Transverse colon (tissue), 4 donors: ENCODE results near the gene TNFRSF6B. TPM values are rescaled to one million over a fixed set of nuclear protein-coding genes. Genes with fewer than 3 reads are reported as not detected.

Experiments
- DNase-seq: peaks from one replicate; pipeline ENCODE4 v3.0.0-alpha.2; 2019
- H3K27ac ChIP-seq, 4 donors: fragments of 200-600 bp; sonication (generic); 2 replicates each; pipeline ENCODE4 v1.5.1; 2016 to 2018; ENCODE audit warnings: inconsistent platforms in 4 of 4
- H3K27me3 ChIP-seq: fragments of 200-600 bp; sonication (generic); 2 replicates; pipeline ENCODE4 v1.5.1; 2017; ENCODE audit warnings: inconsistent platforms
- H3K36me3 ChIP-seq, 4 donors: fragments of 200-600 bp; sonication (generic); 2 replicates each; pipeline ENCODE4 v1.5.1; 2017 to 2019; ENCODE audit warnings: inconsistent platforms in 4 of 4
- H3K4me1 ChIP-seq, 4 donors: fragments of 200-600 bp; sonication (generic); 2 replicates each; pipeline ENCODE4 v1.5.1; 2017 to 2020; ENCODE audit warnings: inconsistent platforms in 4 of 4
- H3K4me3 ChIP-seq, 4 donors: fragments of 200-600 bp; sonication (generic); 1 replicate in 1 of 4; 2 replicates in 3 of 4; pipeline versions ENCODE4 v1.5.1 to v1.6.1; 2017 to 2019; ENCODE audit warnings: inconsistent platforms in 4 of 4
- H3K9me3 ChIP-seq, 2 donors: fragments of 200-600 bp; sonication (generic); 2 replicates each; pipeline ENCODE4 v1.5.1; 2017 to 2019; ENCODE audit warnings: inconsistent platforms in 2 of 2
- CTCF ChIP-seq, 5 experiments: fragments of 200-600 bp in 3 of 5; fragments of 450-650 bp in 2 of 5; sonication (generic) in 3 of 5; IDR thresholded peaks; 1 replicate in 2 of 5; 2 replicates in 3 of 5; pipeline ENCODE4 v1.5.1; 2016 to 2017; ENCODE audit warnings: antibody characterized with exemption in 5 of 5, inconsistent platforms in 3 of 5, mild to moderate bottlenecking in 2 of 5, moderate library complexity in 1 of 5
- EP300 ChIP-seq: sonication (generic); formaldehyde crosslinking; IDR thresholded peaks from one replicate; pipeline ENCODE4 v1.6.1; 2017; ENCODE audit warnings: antibody characterized with exemption, low read depth
- POLR2A ChIP-seq: fragments of 450-650 bp; IDR thresholded peaks from one replicate; pipeline ENCODE4 v1.6.1; 2016; ENCODE audit warnings: antibody characterized with exemption, mild to moderate bottlenecking, moderate library complexity
- POLR2AphosphoS5 ChIP-seq, 3 donors: sonication (generic); formaldehyde crosslinking; IDR thresholded peaks; one replicate each; pipeline ENCODE4 v1.6.1; 2016; ENCODE audit warnings: antibody characterized with exemption in 3 of 3
- WGBS, 2 donors: methylation state at CpG; one replicate each; pipeline ENCODE4 v1.1.5; 2018; ENCODE audit warnings: low coverage in 1 of 2; 5-methylcytosine and 5-hydroxymethylcytosine counted together
- in situ Hi-C, 4 donors: fragments of 200-750 bp; cut with MboI; loops; one replicate each; pipeline versions ENCODE4 v1.15.0 to v1.15.1; 2017; ENCODE audit warnings: low sequenced_read_pairs in 3 of 4, low pct_ligation_motif_present in 1 of 4, low pct_unique_long_range_greater_than_20kb in 1 of 4
- intact Hi-C: fragments of 100-400 bp; cut with DNase I; formaldehyde crosslinking; loops from one replicate; pipeline ENCODE4 v1.15.1; 2023; ENCODE audit warnings: low total_unique reads
- total RNA-seq, 4 donors: library from RNA; depleted of rRNA; stranded (reverse); fragments of >200 nt; gene quantifications; one replicate each; pipeline ENCODE4 v1.1.0, GENCODE V29; 2016

Gene TNFRSF6B
- total RNA-seq, 4 donors from 2014 or later, result 4.2 to 34.4 (median 13.6) TPM

- Histone ChIP-seq H3K36me3 (no peaks in the 10 kb centered on the region), H3K4me1 (peaks cover 0 to 14% (median 8%) of the 10 kb centered on the region in 4 donors), H3K27me3 (no peaks in the 10 kb centered on the region), H3K4me3 (no peak overlapping the region), H3K27ac (no peak overlapping the region), H3K9me3 (no peaks in the 10 kb centered on the region)
- TF ChIP-seq EP300 (no peak), POLR2A (no peak), POLR2AphosphoS5 (IDR thresholded peaks at IDR 0.05) (no peak), CTCF (IDR thresholded peaks at IDR 0.05) (no peak)
- DNase-seq, result no peak
- WGBS, 2 donors, result 99% methylated on average over 12 of the region's 13 CpGs; no CpG with 5 or more reads in 1 of the 2 donors
- intact Hi-C loops, result no loop called here
- in situ Hi-C loops, result no loop called here
These were observed 16.0 kb upstream of the TNFRSF6B start for GRCh38 chr20:63680427-63680826.

- no peaks in the 10 kb centered on the region for H3K27me3 ChIP-seq
- no peak overlapping the region for H3K4me3 ChIP-seq
- in situ Hi-C loops, result no loop called here
- H3K4me1 ChIP-seq, result peaks cover 0 to 15% (median 11%) of the 10 kb centered on the region in 4 donors
- peak overlapping the region in 2 of 4 donors; percentile 78 to 84 for H3K27ac ChIP-seq
- H3K36me3 ChIP-seq, result no peaks in the 10 kb centered on the region
- no peak for DNase-seq
- no peaks in the 10 kb centered on the region for H3K9me3 ChIP-seq
- intact Hi-C loops, result no loop called here
- TF ChIP-seq POLR2AphosphoS5 (IDR thresholded peaks at IDR 0.05) (no peak), CTCF (IDR thresholded peaks at IDR 0.05) (no peak), EP300 (no peak), POLR2A (no peak)
- WGBS, 2 donors, result 90% methylated on average over 23 of the region's 23 CpGs; no CpG with 5 or more reads in 1 of the 2 donors
These were observed 15.4 kb upstream of the TNFRSF6B start for GRCh38 chr20:63680857-63681608.

GRCh38 chr20:63681609-63682142 lies 14.8 kb upstream of the TNFRSF6B start:
- intact Hi-C loops (no loop called here), in situ Hi-C loops (no loop called here)
- 97% methylated on average over 9 of the region's 13 CpGs; no CpG with 5 or more reads in 1 of the 2 donors for WGBS, 2 donors
- Histone ChIP-seq H3K27me3 (no peaks in the 10 kb centered on the region), H3K9me3 (no peaks in the 10 kb centered on the region), H3K36me3 (no peaks in the 10 kb centered on the region), H3K4me1 (peaks cover 6 to 20% (median 18%) of the 10 kb centered on the region in 4 donors), H3K4me3 (no peak overlapping the region), H3K27ac (peak overlapping the region; percentile 77 to 84 (median 80))
- DNase-seq, result no peak
- TF ChIP-seq EP300 (no peak), POLR2A (no peak), POLR2AphosphoS5 (IDR thresholded peaks at IDR 0.05) (no peak), CTCF (IDR thresholded peaks at IDR 0.05) (no peak)

GRCh38 chr20:63682384-63683139 lies 13.9 kb upstream of the TNFRSF6B start:
- DNase-seq, result peak; percentile 53

More at GRCh38 chr20:63682384-63683139, 13.9 kb upstream of the TNFRSF6B start:
- H3K36me3 ChIP-seq, result no peaks in the 10 kb centered on the region
- no peak overlapping the region for H3K4me3 ChIP-seq
- peak overlapping the region; percentile 77 to 84 (median 80) for H3K27ac ChIP-seq
- H3K9me3 ChIP-seq, result no peaks in the 10 kb centered on the region
- WGBS, 2 donors, result 73% methylated on average over 22 of the region's 22 CpGs; no CpG with 5 or more reads in 1 of the 2 donors
- H3K27me3 ChIP-seq, result no peaks in the 10 kb centered on the region
- in situ Hi-C loops, result no loop called here
- intact Hi-C loops, result no loop called here
- TF ChIP-seq CTCF (IDR thresholded peaks at IDR 0.05) (no peak), POLR2AphosphoS5 (IDR thresholded peaks at IDR 0.05) (peak; percentile 40 to 68 (median 49))
- H3K4me1 ChIP-seq, result peaks cover 13 to 29% (median 27%) of the 10 kb centered on the region in 4 donors
